WTC11 (cell line): ENCODE results near the gene FER. TPM values are rescaled to one million over a fixed set of nuclear protein-coding genes. Genes with fewer than 3 reads are reported as not detected.
"Not testable (repeated sequence)": the region's sequence is repeated elsewhere in the genome, so short reads cannot be mapped to it uniquely, and the experiment has no call there.

Source experiments
- ATAC-seq: fragments of 200-7000 bp; cut with Tn5 transposase; 2 replicates; pipeline ENCODE4 v1.10.0; 2021; ENCODE audit warnings: mild to moderate bottlenecking, moderate library complexity
- CTCF ChIA-PET: fragments of 300-600 bp; sonication (Branson Sonifier 250); formaldehyde crosslinking; loops from one replicate; lab custom pipeline; 2021; ENCODE audit warnings: antibody characterized with exemption; lab: Charles Lee
- POLR2A ChIA-PET: fragments of 350-600 bp; sonication (Branson Sonifier 250); formaldehyde crosslinking; loops from one replicate; lab custom pipeline; 2021; ENCODE audit warnings: antibody characterized with exemption; lab: Charles Lee
- DNase-seq: peaks from one replicate; pipeline ENCODE4 v3.0.0; 2021; ENCODE audit warnings: low spot score
- H3K27ac Mint-ChIP-seq: 2 replicates; pipeline ENCODE4 v1.8.0; 2021; ENCODE audit warnings: mixed read lengths
- H3K27me3 Mint-ChIP-seq: 2 replicates; pipeline ENCODE4 v1.8.0; 2021; ENCODE audit warnings: low read depth, mild to moderate bottlenecking, moderate library complexity, mixed read lengths
- H3K36me3 Mint-ChIP-seq: 2 replicates; pipeline ENCODE4 v1.8.0; 2021; ENCODE audit warnings: mixed read lengths
- H3K4me1 Mint-ChIP-seq: 2 replicates; pipeline ENCODE4 v1.8.0; 2022; ENCODE audit warnings: mixed read lengths
- H3K4me3 Mint-ChIP-seq: 2 replicates; pipeline ENCODE4 v1.8.0; 2021; ENCODE audit warnings: mild to moderate bottlenecking, moderate library complexity, mixed read lengths
- H3K9me3 Mint-ChIP-seq: 2 replicates; pipeline ENCODE4 v1.8.0; 2021; ENCODE audit warnings: mixed read lengths
- CREB1 ChIP-seq: sonication (generic); formaldehyde crosslinking; IDR thresholded peaks from 2 replicates; pipeline ENCODE4 v1.8.0; 2023; ENCODE audit warnings: mild to moderate bottlenecking, missing genetic modification reagents
- ESRRA ChIP-seq: sonication (generic); formaldehyde crosslinking; IDR thresholded peaks from 2 replicates; pipeline ENCODE4 v1.8.1; 2022; ENCODE audit warnings: mild to moderate bottlenecking, missing genetic modification reagents, borderline replicate concordance
- ETV6 ChIP-seq: sonication (generic); formaldehyde crosslinking; IDR thresholded peaks from 2 replicates; pipeline ENCODE4 v1.8.1; 2022; ENCODE audit warnings: mild to moderate bottlenecking, missing genetic modification reagents
- FOXP1 ChIP-seq: sonication (generic); formaldehyde crosslinking; IDR thresholded peaks from 2 replicates; pipeline ENCODE4 v1.8.0; 2022; ENCODE audit warnings: missing genetic modification reagents, mild to moderate bottlenecking, moderate library complexity, borderline replicate concordance
- GABPB1 ChIP-seq: sonication (generic); formaldehyde crosslinking; IDR thresholded peaks from 2 replicates; pipeline ENCODE4 v1.8.1; 2023; ENCODE audit warnings: mild to moderate bottlenecking, missing genetic modification reagents
- GRHL2 ChIP-seq: fragments of 250-450 bp; sonication (Bioruptor Pico); IDR thresholded peaks from 2 replicates; pipeline ENCODE4 v1.8.0; 2022; ENCODE audit warnings: mild to moderate bottlenecking, moderate library complexity; ENCODE audit not compliant: insufficient replicate concordance, severe bottlenecking
- IRF2 ChIP-seq: sonication (generic); formaldehyde crosslinking; IDR thresholded peaks from 2 replicates; pipeline ENCODE4 v1.8.0; 2022; ENCODE audit warnings: low read depth, missing genetic modification reagents, borderline replicate concordance
- KAT7 ChIP-seq: sonication (generic); formaldehyde crosslinking; IDR thresholded peaks from 2 replicates; pipeline ENCODE4 v1.8.1; 2023; ENCODE audit warnings: missing genetic modification reagents, mild to moderate bottlenecking, borderline replicate concordance
- NFE2L1 ChIP-seq: sonication (generic); formaldehyde crosslinking; IDR thresholded peaks from 2 replicates; pipeline ENCODE4 v1.8.1; 2023; ENCODE audit warnings: missing genetic modification reagents
- NR3C1 ChIP-seq: sonication (generic); formaldehyde crosslinking; conservative IDR thresholded peaks from 2 replicates; pipeline ENCODE4 v1.8.1; 2023; ENCODE audit warnings: low read depth, mild to moderate bottlenecking, missing genetic modification reagents
- SOX15 ChIP-seq: fragments of 250-450 bp; sonication (Bioruptor Pico); IDR thresholded peaks from 2 replicates; pipeline ENCODE4 v1.9.0; 2021; ENCODE audit warnings: mild to moderate bottlenecking
- SP1 ChIP-seq: sonication (generic); formaldehyde crosslinking; conservative IDR thresholded peaks from 2 replicates; pipeline ENCODE4 v1.8.1; 2022; ENCODE audit warnings: missing genetic modification reagents
- TEAD4 ChIP-seq: sonication (generic); formaldehyde crosslinking; IDR thresholded peaks from 2 replicates; pipeline ENCODE4 v1.8.0; 2022; ENCODE audit warnings: mild to moderate bottlenecking, missing genetic modification reagents
- TP53 ChIP-seq: sonication (generic); formaldehyde crosslinking; IDR thresholded peaks from 2 replicates; pipeline ENCODE4 v1.8.1; 2023; ENCODE audit warnings: mild to moderate bottlenecking, missing genetic modification reagents
- ZNF416 ChIP-seq: fragments of 250-450 bp; sonication (Bioruptor Pico); IDR thresholded peaks from 2 replicates; pipeline ENCODE4 v1.9.0; 2021; ENCODE audit warnings: mild to moderate bottlenecking, inconsistent platforms
- ZNF423 ChIP-seq: fragments of 250-450 bp; sonication (Bioruptor Pico); IDR thresholded peaks from 2 replicates; pipeline ENCODE4 v2.1.2; 2022; ENCODE audit warnings: mild to moderate bottlenecking, moderate library complexity
- total RNA-seq: library from RNA; stranded (reverse); gene quantifications from 3 replicates; pipeline ENCODE4 v1.2.3, GENCODE V29; 2021
- TF ChIP-seq, protein P1 (sequence below): fragments of 250-450 bp; sonication (Bioruptor Pico); IDR thresholded peaks from 2 replicates; pipeline ENCODE4 v1.9.0; 2021; ENCODE audit warnings: mild to moderate bottlenecking
- TF ChIP-seq, protein P2 (sequence below): fragments of 250-450 bp; sonication (Bioruptor Pico); conservative IDR thresholded peaks from 2 replicates; pipeline ENCODE4 v1.9.0; 2021; ENCODE audit warnings: mild to moderate bottlenecking
- TF ChIP-seq, protein P3 (sequence below): sonication (generic); formaldehyde crosslinking; IDR thresholded peaks from 2 replicates; pipeline ENCODE4 v1.8.0; 2022; ENCODE audit warnings: mild to moderate bottlenecking, missing genetic modification reagents
- TF ChIP-seq, protein P4 (sequence below): sonication (generic); formaldehyde crosslinking; IDR thresholded peaks from 2 replicates; pipeline ENCODE4 v1.8.0; 2022; ENCODE audit warnings: mild to moderate bottlenecking, missing genetic modification reagents
- TF ChIP-seq, protein P5 (sequence below): sonication (generic); formaldehyde crosslinking; IDR thresholded peaks from 2 replicates; pipeline ENCODE4 v1.8.1; 2023; ENCODE audit warnings: mild to moderate bottlenecking, missing genetic modification reagents, moderate library complexity
- TF ChIP-seq, protein P6 (sequence below): fragments of 250-450 bp; sonication (Bioruptor Pico); IDR thresholded peaks from 2 replicates; pipeline ENCODE4 v1.9.0; 2021; ENCODE audit warnings: moderate library complexity, mild to moderate bottlenecking, inconsistent platforms, borderline replicate concordance

Gene FER
- total RNA-seq, 1 experiment from 2014 or later = 13.8 TPM

DNA sequence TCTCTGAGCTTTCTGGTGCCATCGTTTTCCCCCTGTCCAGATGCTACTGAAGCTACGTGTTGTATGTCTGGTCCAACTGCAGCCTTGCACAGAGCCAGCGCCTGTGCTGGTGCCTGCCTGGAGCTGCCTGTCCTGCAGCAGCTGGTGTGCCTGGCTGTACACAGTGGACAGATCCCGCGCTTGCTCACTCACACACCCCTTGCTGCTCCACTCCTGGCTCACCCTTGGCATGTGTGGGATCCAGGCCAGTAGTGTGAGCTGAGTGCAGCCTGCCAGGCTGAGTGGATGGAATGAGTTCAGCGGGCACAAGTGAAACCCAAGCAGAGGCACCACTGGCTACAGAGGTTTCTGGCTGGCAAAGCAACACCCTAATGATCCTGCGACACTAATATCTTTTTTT is 40.4 kb downstream of the FER start (continued):
- TF ChIP-seq, protein P1, sequence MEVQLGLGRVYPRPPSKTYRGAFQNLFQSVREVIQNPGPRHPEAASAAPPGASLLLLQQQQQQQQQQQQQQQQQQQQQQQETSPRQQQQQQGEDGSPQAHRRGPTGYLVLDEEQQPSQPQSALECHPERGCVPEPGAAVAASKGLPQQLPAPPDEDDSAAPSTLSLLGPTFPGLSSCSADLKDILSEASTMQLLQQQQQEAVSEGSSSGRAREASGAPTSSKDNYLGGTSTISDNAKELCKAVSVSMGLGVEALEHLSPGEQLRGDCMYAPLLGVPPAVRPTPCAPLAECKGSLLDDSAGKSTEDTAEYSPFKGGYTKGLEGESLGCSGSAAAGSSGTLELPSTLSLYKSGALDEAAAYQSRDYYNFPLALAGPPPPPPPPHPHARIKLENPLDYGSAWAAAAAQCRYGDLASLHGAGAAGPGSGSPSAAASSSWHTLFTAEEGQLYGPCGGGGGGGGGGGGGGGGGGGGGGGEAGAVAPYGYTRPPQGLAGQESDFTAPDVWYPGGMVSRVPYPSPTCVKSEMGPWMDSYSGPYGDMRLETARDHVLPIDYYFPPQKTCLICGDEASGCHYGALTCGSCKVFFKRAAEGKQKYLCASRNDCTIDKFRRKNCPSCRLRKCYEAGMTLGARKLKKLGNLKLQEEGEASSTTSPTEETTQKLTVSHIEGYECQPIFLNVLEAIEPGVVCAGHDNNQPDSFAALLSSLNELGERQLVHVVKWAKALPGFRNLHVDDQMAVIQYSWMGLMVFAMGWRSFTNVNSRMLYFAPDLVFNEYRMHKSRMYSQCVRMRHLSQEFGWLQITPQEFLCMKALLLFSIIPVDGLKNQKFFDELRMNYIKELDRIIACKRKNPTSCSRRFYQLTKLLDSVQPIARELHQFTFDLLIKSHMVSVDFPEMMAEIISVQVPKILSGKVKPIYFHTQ (CRISPR knock-in tag) = no peak
- no peak for TF ChIP-seq KAT7 (CRISPR knock-in tag)
- TF ChIP-seq, protein P2, sequence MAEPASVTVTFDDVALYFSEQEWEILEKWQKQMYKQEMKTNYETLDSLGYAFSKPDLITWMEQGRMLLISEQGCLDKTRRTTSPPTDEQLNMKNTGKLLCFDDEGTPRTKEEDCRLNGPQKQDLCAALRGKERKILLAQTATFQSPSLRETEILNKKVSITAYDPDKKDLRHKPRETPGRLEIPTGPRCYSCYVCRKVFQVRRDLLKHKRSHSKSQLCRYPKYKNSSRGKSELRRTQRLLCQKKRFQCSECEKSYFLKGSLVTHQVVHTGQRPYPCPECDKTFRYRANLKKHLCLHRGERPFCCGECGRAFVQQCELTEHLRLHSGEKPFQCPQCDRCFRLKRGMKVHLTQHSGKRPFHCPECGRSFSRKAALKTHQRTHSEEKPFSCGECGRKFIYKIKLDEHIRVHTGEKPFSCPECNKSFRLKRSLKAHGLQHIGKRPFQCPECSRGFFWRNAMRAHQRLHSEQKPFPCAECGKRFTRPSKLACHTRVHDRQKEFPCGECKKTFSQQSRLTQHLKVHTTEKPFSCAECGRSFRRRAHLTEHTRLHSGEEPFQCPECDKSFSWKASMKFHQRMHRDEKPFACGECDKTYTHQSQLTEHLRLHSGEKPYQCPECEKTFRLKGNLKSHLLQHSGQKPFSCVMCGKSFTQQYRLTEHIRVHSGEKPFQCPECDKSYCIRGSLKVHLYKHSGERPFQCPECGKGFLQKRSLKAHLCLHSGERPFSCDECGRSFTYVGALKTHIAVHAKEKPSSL (CRISPR knock-in tag) = no peak
- no peak for TF ChIP-seq GRHL2
- TF ChIP-seq, all 79 proteins: peak for 0

DNA sequence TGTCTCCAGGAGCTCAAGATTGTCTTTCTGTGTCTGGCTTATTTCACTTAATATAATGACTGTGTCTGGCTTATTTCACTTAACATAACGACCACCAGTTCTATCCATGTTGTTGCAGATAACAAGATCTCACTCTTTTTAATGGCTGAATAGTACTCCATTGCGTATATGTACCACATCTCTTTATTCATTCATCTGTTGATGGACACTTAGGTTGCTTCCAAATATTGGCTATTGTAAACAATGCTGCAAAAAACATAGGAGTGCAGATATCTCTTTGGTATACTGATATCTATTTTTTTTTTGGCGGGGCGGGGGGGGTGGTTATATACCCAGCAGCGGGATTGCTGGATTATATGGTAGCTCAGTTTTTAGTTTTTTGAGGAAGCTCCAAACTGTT is 45.5 kb downstream of the FER start:
- no peak overlapping the region for H3K27ac Mint-ChIP-seq
- H3K36me3 Mint-ChIP-seq = 0 out of 2 replicates have a peak, but pooled peaks cover 11% of the 10 kb centered on the region
- no peak overlapping the region for H3K4me3 Mint-ChIP-seq
- TF ChIP-seq ESRRA (CRISPR knock-in tag) (no peak), IRF2 (CRISPR knock-in tag) (no peak), TP53 (CRISPR knock-in tag) (no peak), ETV6 (no peak), ZNF423 (CRISPR knock-in tag) (no peak), ZNF416 (no peak), NFE2L1 (CRISPR knock-in tag) (no peak), CREB1 (CRISPR knock-in tag) (no peak), FOXP1 (CRISPR knock-in tag) (no peak), SOX15 (CRISPR knock-in tag) (no peak), GABPB1 (no peak), TEAD4 (CRISPR knock-in tag) (no peak), SP1 (CRISPR knock-in tag) (no peak), NR3C1 (CRISPR knock-in tag) (no peak)
- TF ChIP-seq, protein P3, sequence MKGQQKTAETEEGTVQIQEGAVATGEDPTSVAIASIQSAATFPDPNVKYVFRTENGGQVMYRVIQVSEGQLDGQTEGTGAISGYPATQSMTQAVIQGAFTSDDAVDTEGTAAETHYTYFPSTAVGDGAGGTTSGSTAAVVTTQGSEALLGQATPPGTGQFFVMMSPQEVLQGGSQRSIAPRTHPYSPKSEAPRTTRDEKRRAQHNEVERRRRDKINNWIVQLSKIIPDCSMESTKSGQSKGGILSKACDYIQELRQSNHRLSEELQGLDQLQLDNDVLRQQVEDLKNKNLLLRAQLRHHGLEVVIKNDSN (CRISPR knock-in tag) = no peak
- TF ChIP-seq, protein P4, sequence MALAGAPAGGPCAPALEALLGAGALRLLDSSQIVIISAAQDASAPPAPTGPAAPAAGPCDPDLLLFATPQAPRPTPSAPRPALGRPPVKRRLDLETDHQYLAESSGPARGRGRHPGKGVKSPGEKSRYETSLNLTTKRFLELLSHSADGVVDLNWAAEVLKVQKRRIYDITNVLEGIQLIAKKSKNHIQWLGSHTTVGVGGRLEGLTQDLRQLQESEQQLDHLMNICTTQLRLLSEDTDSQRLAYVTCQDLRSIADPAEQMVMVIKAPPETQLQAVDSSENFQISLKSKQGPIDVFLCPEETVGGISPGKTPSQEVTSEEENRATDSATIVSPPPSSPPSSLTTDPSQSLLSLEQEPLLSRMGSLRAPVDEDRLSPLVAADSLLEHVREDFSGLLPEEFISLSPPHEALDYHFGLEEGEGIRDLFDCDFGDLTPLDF = no peak
- TF ChIP-seq, protein P5, sequence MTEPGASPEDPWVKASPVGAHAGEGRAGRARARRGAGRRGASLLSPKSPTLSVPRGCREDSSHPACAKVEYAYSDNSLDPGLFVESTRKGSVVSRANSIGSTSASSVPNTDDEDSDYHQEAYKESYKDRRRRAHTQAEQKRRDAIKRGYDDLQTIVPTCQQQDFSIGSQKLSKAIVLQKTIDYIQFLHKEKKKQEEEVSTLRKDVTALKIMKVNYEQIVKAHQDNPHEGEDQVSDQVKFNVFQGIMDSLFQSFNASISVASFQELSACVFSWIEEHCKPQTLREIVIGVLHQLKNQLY = no peak
- TF ChIP-seq, protein P6, sequence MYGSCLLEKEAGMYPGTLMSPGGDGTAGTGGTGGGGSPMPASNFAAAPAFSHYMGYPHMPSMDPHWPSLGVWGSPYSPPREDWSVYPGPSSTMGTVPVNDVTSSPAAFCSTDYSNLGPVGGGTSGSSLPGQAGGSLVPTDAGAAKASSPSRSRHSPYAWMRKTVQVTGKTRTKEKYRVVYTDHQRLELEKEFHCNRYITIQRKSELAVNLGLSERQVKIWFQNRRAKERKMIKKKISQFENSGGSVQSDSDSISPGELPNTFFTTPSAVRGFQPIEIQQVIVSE (CRISPR knock-in tag) = no peak
- TF ChIP-seq, protein P2 (CRISPR knock-in tag) = no peak
- no peak for ATAC-seq
- peaks cover 13% of the 10 kb centered on the region for H3K9me3 Mint-ChIP-seq
- POLR2A ChIA-PET = no interaction called here
- peaks cover 12% of the 10 kb centered on the region for H3K4me1 Mint-ChIP-seq
- DNase-seq = no peak
- CTCF ChIA-PET = no interaction called here
- no peaks in the 10 kb centered on the region for H3K27me3 Mint-ChIP-seq

DNA sequence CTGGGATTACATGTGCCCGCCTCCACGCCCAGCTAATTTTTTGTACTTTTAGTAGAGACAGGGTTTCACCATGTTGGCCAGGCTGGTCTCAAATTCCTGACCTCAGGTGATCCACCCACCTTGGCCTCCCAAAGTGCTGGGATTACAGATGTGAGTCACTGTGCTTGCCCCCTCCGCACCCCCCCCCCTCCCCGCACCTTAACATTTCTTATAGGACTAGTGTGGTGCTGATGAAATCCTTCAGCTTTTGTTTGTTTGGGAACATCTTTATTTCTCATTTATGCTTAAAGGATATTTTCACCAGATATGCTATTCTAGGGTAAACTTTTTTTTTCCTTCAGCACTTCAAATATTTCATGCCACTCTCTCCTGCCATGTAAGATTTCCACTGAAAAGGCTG is 46.7 kb downstream of the FER start:
- Mint-ChIP-seq H3K9me3 (peaks cover 13% of the 10 kb centered on the region), H3K4me1 (peaks cover 12% of the 10 kb centered on the region), H3K36me3 (0 out of 2 replicates have a peak, but pooled peaks cover 11% of the 10 kb centered on the region)
- H3K4me3 Mint-ChIP-seq, POLR2A ChIA-PET, H3K27me3 Mint-ChIP-seq, H3K27ac Mint-ChIP-seq, ATAC-seq, DNase-seq, CTCF ChIA-PET: not testable (repeated sequence)
